ENCODE data around the gene MRPS14.
"Not testable (repeated sequence)": the region's sequence is repeated elsewhere in the genome, so short reads cannot be mapped to it uniquely, and the experiment has no call there.

MRPS14 gene

DNA sequence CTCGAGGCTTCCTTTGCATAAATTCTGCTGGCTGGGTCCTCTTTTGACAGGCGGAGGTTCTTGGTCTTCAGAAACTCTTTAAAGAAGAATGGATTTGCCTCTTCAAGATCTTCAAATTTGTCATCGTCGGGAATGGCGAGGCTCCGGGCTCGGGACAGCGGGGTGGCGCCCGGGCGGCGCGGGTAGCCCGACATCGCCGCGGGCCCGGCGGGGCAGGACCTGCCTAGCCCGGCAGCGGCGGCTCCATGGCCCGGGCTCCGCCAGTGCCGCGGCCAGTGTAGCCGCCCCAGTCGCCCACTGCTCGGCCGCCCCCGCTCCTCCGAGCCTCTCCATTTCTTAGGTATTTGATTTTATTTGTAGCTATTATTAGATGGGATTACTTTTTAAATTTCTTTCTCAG, 22.3 kb upstream of the MRPS14 start:
- H3K4me3 ChIP-seq (ENCODE audit: low read length) = no peak overlapping the region
- H3K4me1 ChIP-seq (ENCODE audit: control insufficient read depth, insufficient read depth, low read length) = peaks cover 3% of the 10 kb centered on the region; the same call in 1 of the 2 replicates
- H3K27ac ChIP-seq (ENCODE audit: low read length) = no peak overlapping the region
- WGBS (ENCODE audit: insufficient coverage, insufficient read length) = no CpG with 5 or more reads among the region's 32 CpGs
- no peaks in the 10 kb centered on the region for H3K9me3 ChIP-seq (ENCODE audit: control insufficient read depth, insufficient read depth, low read length)
- no peaks in the 10 kb centered on the region for H3K27me3 ChIP-seq (ENCODE audit: control insufficient read depth, insufficient read depth, low read length)
- H3K36me3 ChIP-seq (ENCODE audit: control insufficient read depth, insufficient read depth, low read length) = no peaks in the 10 kb centered on the region
- no peak for DNase-seq (ENCODE audit: low read depth, low spot score)

- Histone ChIP-seq H3K4me1 (ENCODE audit: control insufficient read depth, insufficient read depth, low read length) (peaks cover 3% of the 10 kb centered on the region; the same call in 1 of the 2 replicates), H3K4me3 (ENCODE audit: low read length) (no peak overlapping the region), H3K27ac (ENCODE audit: low read length) (no peak overlapping the region), H3K9me3 (ENCODE audit: control insufficient read depth, insufficient read depth, low read length) (no peaks in the 10 kb centered on the region), H3K27me3 (ENCODE audit: control insufficient read depth, insufficient read depth, low read length) (no peaks in the 10 kb centered on the region), H3K36me3 (ENCODE audit: control insufficient read depth, insufficient read depth, low read length) (no peaks in the 10 kb centered on the region)
- no peak for DNase-seq (ENCODE audit: low read depth, low spot score)
- WGBS (ENCODE audit: insufficient coverage, insufficient read length) = no CpG with 5 or more reads among the region's 19 CpGs
Observed at GRCh38 chr1:175045097-175045496, 21.9 kb upstream of the MRPS14 start.

DNA sequence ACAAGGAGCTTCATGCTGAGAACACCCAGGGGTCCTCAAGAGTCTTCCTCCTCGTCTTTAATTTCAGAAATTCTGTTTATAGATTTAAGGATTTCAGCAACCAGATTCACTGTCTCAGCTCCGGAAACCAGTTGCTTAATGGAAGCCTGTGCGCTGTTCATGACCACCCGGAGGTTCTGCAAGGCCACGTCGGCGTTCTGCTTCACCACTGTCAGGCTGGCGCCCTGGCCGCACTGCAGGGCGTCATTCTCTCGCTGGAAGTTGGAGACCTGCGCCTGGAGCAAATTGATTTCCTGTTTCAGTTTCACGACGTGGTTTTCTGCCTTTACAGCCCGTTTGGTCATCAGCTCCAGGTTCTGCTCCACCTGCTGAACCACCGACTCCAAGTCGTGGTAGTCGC, 21.4 kb upstream of the MRPS14 start:
- not testable (repeated sequence) for H3K4me3 ChIP-seq (ENCODE audit: low read length); H3K27me3 ChIP-seq (ENCODE audit: control insufficient read depth, insufficient read depth, low read length); H3K4me1 ChIP-seq (ENCODE audit: control insufficient read depth, insufficient read depth, low read length); DNase-seq (ENCODE audit: low read depth, low spot score); H3K36me3 ChIP-seq (ENCODE audit: control insufficient read depth, insufficient read depth, low read length); H3K27ac ChIP-seq (ENCODE audit: low read length); H3K9me3 ChIP-seq (ENCODE audit: control insufficient read depth, insufficient read depth, low read length)
- no CpG with 5 or more reads among the region's 18 CpGs for WGBS (ENCODE audit: insufficient coverage, insufficient read length)

- DNase-seq (ENCODE audit: low read depth, low spot score) = no peak
Observed at GRCh38 chr1:175043824-175044223, 20.6 kb upstream of the MRPS14 start.

GRCh38 chr1:175042650-175043049, 19.4 kb upstream of the MRPS14 start:
- no peak overlapping the region for H3K4me3 ChIP-seq (ENCODE audit: low read length)
- no CpG with 5 or more reads among the region's 3 CpGs for WGBS (ENCODE audit: insufficient coverage, insufficient read length)
- no peak for DNase-seq (ENCODE audit: low read depth, low spot score)

More at GRCh38 chr1:175043824-175044223, 20.6 kb upstream of the MRPS14 start:
- no CpG with 5 or more reads among the region's 19 CpGs for WGBS (ENCODE audit: insufficient coverage, insufficient read length)
- Histone ChIP-seq H3K4me3 (ENCODE audit: low read length) (no peak overlapping the region), H3K4me1 (ENCODE audit: control insufficient read depth, insufficient read depth, low read length) (peaks cover 3% of the 10 kb centered on the region; the same call in 1 of the 2 replicates), H3K9me3 (ENCODE audit: control insufficient read depth, insufficient read depth, low read length) (no peaks in the 10 kb centered on the region), H3K27me3 (ENCODE audit: control insufficient read depth, insufficient read depth, low read length) (no peaks in the 10 kb centered on the region), H3K27ac (ENCODE audit: low read length) (no peak overlapping the region), H3K36me3 (ENCODE audit: control insufficient read depth, insufficient read depth, low read length) (no peaks in the 10 kb centered on the region)

DNA sequence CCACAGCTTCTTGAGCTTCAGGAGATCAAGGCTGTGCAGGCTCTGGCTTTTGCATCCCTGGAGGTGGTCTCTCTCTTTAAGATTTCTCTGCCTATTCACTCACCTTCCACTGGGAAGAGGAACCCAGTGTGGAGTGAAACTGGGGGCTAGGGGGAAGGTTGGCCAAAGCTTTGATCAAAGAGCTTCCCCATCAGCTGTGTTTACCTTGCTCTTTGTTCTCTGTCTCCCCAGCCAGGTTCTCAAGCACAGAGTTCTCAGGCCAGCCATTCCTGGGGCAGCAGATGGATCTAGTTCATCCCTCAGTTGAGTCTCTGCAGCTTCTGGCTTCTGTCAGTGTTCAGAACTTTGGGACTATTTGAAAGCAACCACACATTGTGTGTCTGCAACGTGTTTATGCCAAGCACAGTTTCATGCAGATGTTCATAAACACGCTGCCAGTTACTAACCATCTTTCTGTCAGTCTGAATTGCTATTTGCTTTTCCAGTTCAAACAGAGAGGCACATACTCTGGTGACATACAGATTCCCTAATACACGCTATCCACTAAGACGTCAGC, 17.2 kb upstream of the MRPS14 start:
- no CpG with 5 or more reads among the region's 4 CpGs for WGBS (ENCODE audit: insufficient coverage, insufficient read length)
- no peaks in the 10 kb centered on the region for H3K36me3 ChIP-seq (ENCODE audit: control insufficient read depth, insufficient read depth, low read length)
- H3K4me1 ChIP-seq (ENCODE audit: control insufficient read depth, insufficient read depth, low read length) = peaks cover 3% of the 10 kb centered on the region; the same call in 1 of the 2 replicates
- H3K27ac ChIP-seq (ENCODE audit: low read length) = no peak overlapping the region
- H3K27me3 ChIP-seq (ENCODE audit: control insufficient read depth, insufficient read depth, low read length) = no peaks in the 10 kb centered on the region
- H3K4me3 ChIP-seq (ENCODE audit: low read length) = no peak overlapping the region
- DNase-seq (ENCODE audit: low read depth, low spot score) = no peak
- H3K9me3 ChIP-seq (ENCODE audit: control insufficient read depth, insufficient read depth, low read length) = no peaks in the 10 kb centered on the region

More at GRCh38 chr1:175042650-175043049, 19.4 kb upstream of the MRPS14 start:
- no peaks in the 10 kb centered on the region for H3K36me3 ChIP-seq (ENCODE audit: control insufficient read depth, insufficient read depth, low read length)
- H3K27ac ChIP-seq (ENCODE audit: low read length) = no peak overlapping the region
- no peaks in the 10 kb centered on the region for H3K9me3 ChIP-seq (ENCODE audit: control insufficient read depth, insufficient read depth, low read length)
- no peaks in the 10 kb centered on the region for H3K27me3 ChIP-seq (ENCODE audit: control insufficient read depth, insufficient read depth, low read length)
- H3K4me1 ChIP-seq (ENCODE audit: control insufficient read depth, insufficient read depth, low read length) = peaks cover 3% of the 10 kb centered on the region; the same call in 1 of the 2 replicates

DNA sequence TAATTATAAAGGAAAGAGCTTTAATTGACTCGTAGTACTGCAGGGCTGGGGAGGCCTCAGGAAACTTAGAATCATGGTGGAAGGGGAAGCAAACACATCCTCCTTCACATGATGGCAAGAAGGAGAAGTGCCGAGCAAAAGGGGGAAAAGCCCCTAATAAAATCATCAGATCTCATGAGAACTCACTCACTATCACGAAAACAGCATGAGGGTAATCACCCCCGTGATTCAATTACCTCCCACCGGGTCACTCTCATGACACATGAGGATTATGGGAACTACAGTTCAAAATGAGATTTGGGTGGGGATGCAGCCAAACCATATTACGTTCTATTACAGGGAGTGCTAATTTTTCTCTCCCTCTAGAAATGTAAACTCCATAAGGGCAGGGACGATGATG, 14.2 kb upstream of the MRPS14 start:
- WGBS (ENCODE audit: insufficient coverage, insufficient read length) = no CpG with 5 or more reads among the region's 7 CpGs
- no peaks in the 10 kb centered on the region for H3K9me3 ChIP-seq (ENCODE audit: control insufficient read depth, insufficient read depth, low read length)
- no peaks in the 10 kb centered on the region; the same call in 1 of the 2 replicates for H3K4me1 ChIP-seq (ENCODE audit: control insufficient read depth, insufficient read depth, low read length)
- H3K4me3 ChIP-seq (ENCODE audit: low read length) = no peak overlapping the region
- no peak for DNase-seq (ENCODE audit: low read depth, low spot score)
- no peaks in the 10 kb centered on the region for H3K27me3 ChIP-seq (ENCODE audit: control insufficient read depth, insufficient read depth, low read length)
- H3K36me3 ChIP-seq (ENCODE audit: control insufficient read depth, insufficient read depth, low read length) = no peaks in the 10 kb centered on the region
- H3K27ac ChIP-seq (ENCODE audit: low read length) = no peak overlapping the region

DNA sequence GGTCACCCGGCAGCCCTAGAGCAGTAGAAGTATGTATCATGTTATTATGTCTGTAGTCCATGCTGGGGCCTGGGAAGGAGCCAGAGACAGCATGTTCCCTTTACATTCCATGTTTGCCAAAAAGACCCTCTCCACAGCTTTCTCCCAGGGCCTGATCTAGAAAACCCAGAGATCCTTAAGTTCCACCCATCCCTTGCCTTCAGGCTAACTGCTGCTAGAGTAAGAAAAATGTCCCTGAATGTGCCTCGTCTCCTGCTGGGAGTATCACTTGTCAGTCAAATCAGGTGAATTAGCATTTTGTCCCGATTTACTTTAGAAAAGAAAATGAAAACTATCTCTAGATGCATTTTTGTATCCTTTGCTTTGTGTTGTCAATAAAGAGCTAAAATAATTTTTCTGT, 13.3 kb upstream of the MRPS14 start:
- no peak for DNase-seq (ENCODE audit: low read depth, low spot score)
- no peaks in the 10 kb centered on the region for H3K9me3 ChIP-seq (ENCODE audit: control insufficient read depth, insufficient read depth, low read length)
- no peak overlapping the region for H3K4me3 ChIP-seq (ENCODE audit: low read length)
- H3K36me3 ChIP-seq (ENCODE audit: control insufficient read depth, insufficient read depth, low read length) = no peaks in the 10 kb centered on the region
- H3K4me1 ChIP-seq (ENCODE audit: control insufficient read depth, insufficient read depth, low read length) = no peaks in the 10 kb centered on the region; the same call in 1 of the 2 replicates
- no peak overlapping the region for H3K27ac ChIP-seq (ENCODE audit: low read length)
- no CpG with 5 or more reads among the region's 3 CpGs for WGBS (ENCODE audit: insufficient coverage, insufficient read length)
- no peaks in the 10 kb centered on the region for H3K27me3 ChIP-seq (ENCODE audit: control insufficient read depth, insufficient read depth, low read length)

- no peak overlapping the region for H3K27ac ChIP-seq (ENCODE audit: low read length)
- H3K27me3 ChIP-seq (ENCODE audit: control insufficient read depth, insufficient read depth, low read length) = no peaks in the 10 kb centered on the region
- H3K4me1 ChIP-seq (ENCODE audit: control insufficient read depth, insufficient read depth, low read length) = no peaks in the 10 kb centered on the region; the same call in 1 of the 2 replicates
- 100% methylated on average over 2 of the region's 6 CpGs for WGBS (ENCODE audit: insufficient coverage, insufficient read length)
- no peaks in the 10 kb centered on the region for H3K36me3 ChIP-seq (ENCODE audit: control insufficient read depth, insufficient read depth, low read length)
- no peaks in the 10 kb centered on the region for H3K9me3 ChIP-seq (ENCODE audit: control insufficient read depth, insufficient read depth, low read length)
- no peak for DNase-seq (ENCODE audit: low read depth, low spot score)
- H3K4me3 ChIP-seq (ENCODE audit: low read length) = no peak overlapping the region
Observed at GRCh38 chr1:175035865-175036264, 12.6 kb upstream of the MRPS14 start.

DNA sequence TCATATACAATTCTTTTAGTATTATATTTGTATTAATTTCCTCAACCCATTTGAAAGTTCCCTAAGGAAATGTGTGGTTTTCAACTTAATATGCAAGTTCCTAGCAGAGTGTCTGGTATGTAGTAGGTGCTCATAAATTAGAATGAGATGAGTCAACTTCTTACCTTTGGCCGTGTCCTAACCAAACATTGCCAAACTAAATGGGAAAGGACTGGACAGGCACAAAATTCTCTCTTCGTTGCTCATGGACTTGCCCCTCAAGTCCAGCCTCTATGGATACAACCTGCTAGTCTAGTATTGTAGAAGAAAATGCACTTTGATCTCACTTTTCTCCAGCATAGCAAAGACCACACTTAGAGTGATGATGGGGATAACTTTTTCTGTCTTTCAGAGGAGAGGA, 11.6 kb upstream of the MRPS14 start:
- Histone ChIP-seq H3K36me3 (ENCODE audit: control insufficient read depth, insufficient read depth, low read length) (no peaks in the 10 kb centered on the region), H3K27me3 (ENCODE audit: control insufficient read depth, insufficient read depth, low read length) (no peaks in the 10 kb centered on the region), H3K9me3 (ENCODE audit: control insufficient read depth, insufficient read depth, low read length) (no peaks in the 10 kb centered on the region), H3K27ac (ENCODE audit: low read length) (no peak overlapping the region), H3K4me3 (ENCODE audit: low read length) (no peak overlapping the region), H3K4me1 (ENCODE audit: control insufficient read depth, insufficient read depth, low read length) (no peaks in the 10 kb centered on the region; the same call in 1 of the 2 replicates)
- no peak for DNase-seq (ENCODE audit: low read depth, low spot score)
- no CpG with 5 or more reads among the region's 2 CpGs for WGBS (ENCODE audit: insufficient coverage, insufficient read length)

DNA sequence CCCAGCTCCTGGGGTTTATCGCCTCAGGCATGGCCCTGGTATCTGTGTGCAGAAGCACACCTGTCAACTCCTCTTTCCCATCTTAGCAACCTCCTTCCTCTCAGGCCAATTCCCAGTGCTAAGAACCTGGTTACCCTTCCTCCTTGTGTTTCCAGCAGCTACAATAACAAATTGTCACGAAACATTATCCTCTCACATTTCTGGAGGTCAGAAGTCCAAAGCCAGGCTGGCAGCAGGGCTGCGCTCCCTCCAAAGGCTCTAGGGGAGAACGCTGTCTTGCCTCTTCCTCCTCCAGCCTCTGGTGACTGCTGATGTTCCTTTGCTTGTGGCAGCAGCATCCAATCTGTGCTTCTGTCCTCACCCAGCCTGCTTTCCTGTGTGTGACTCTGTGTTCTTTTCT, 10.7 kb upstream of the MRPS14 start:
- H3K27ac ChIP-seq (ENCODE audit: low read length) = no peak overlapping the region
- WGBS (ENCODE audit: insufficient coverage, insufficient read length) = no CpG with 5 or more reads among the region's 4 CpGs
- no peak for DNase-seq (ENCODE audit: low read depth, low spot score)
- no peaks in the 10 kb centered on the region for H3K9me3 ChIP-seq (ENCODE audit: control insufficient read depth, insufficient read depth, low read length)
- H3K4me3 ChIP-seq (ENCODE audit: low read length) = no peak overlapping the region
- H3K4me1 ChIP-seq (ENCODE audit: control insufficient read depth, insufficient read depth, low read length) = peaks cover 1% of the 10 kb centered on the region; the same call in 1 of the 2 replicates
- H3K27me3 ChIP-seq (ENCODE audit: control insufficient read depth, insufficient read depth, low read length) = no peaks in the 10 kb centered on the region
- H3K36me3 ChIP-seq (ENCODE audit: control insufficient read depth, insufficient read depth, low read length) = no peaks in the 10 kb centered on the region
